Measurements from ENCODE around the gene SEL1L3.

The SEL1L3 gene

GRCh38 chr4:25810461-25811373, 52.1 kb downstream of the SEL1L3 start:
- no peak for DNase-seq (ENCODE audit: low read depth)
- H3K4me3 ChIP-seq (ENCODE audit: control insufficient read depth, low read depth, low read length) = no peak overlapping the region
- TF ChIP-seq, protein P1, sequence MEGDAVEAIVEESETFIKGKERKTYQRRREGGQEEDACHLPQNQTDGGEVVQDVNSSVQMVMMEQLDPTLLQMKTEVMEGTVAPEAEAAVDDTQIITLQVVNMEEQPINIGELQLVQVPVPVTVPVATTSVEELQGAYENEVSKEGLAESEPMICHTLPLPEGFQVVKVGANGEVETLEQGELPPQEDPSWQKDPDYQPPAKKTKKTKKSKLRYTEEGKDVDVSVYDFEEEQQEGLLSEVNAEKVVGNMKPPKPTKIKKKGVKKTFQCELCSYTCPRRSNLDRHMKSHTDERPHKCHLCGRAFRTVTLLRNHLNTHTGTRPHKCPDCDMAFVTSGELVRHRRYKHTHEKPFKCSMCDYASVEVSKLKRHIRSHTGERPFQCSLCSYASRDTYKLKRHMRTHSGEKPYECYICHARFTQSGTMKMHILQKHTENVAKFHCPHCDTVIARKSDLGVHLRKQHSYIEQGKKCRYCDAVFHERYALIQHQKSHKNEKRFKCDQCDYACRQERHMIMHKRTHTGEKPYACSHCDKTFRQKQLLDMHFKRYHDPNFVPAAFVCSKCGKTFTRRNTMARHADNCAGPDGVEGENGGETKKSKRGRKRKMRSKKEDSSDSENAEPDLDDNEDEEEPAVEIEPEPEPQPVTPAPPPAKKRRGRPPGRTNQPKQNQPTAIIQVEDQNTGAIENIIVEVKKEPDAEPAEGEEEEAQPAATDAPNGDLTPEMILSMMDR (IDR thresholded peaks at IDR 0.05; ENCODE audit: control insufficient read depth, insufficient read depth, low read depth, low read length, missing control alignments) = no peak

- no peak overlapping the region for H3K4me3 ChIP-seq (ENCODE audit: control insufficient read depth, low read depth, low read length)
- no peak for DNase-seq (ENCODE audit: low read depth)
- TF ChIP-seq, protein P1 (IDR thresholded peaks at IDR 0.05; ENCODE audit: control insufficient read depth, insufficient read depth, low read depth, low read length, missing control alignments) = no peak
Measured at GRCh38 chr4:25809996-25810395, 52.8 kb downstream of the SEL1L3 start.

DNA sequence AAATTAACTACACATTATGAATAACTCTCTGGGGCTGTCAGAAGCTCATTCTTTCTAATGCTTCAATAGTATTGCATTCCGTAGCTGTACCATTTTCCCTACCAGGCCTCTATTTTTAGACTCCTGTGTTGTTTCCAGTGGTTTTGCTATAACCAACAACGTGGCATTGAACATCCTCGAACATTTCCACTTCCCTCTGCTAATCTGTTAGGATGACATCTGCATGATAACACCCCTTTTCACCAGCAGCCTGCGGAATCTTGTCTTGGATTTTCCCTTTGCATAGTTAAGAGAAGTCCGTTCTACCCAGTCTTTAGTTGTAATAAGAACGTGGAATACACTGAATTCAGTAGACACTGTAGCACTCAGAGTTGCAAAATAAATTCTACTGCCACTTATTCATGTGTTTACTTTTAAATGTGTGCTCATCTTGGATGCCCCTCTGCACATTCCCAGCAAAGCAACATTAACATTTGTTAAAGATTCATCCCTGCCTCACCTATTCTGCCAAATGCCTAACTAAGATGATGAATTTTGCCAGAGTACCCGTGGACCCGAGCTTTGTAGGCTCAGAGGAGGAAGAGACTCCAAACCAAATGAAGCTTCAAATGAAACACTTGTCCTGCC, 55.6 kb downstream of the SEL1L3 start:
- no peak overlapping the region for H3K4me3 ChIP-seq (ENCODE audit: control insufficient read depth, low read depth, low read length)
- DNase-seq (ENCODE audit: low read depth) = no peak
- TF ChIP-seq, protein P1 (IDR thresholded peaks at IDR 0.05; ENCODE audit: control insufficient read depth, insufficient read depth, low read depth, low read length, missing control alignments) = no peak

GRCh38 chr4:25805255-25805860, 57.4 kb downstream of the SEL1L3 start:
- TF ChIP-seq, protein P1 (IDR thresholded peaks at IDR 0.05; ENCODE audit: control insufficient read depth, insufficient read depth, low read depth, low read length, missing control alignments) = no peak
- no peak overlapping the region for H3K4me3 ChIP-seq (ENCODE audit: control insufficient read depth, low read depth, low read length)
- DNase-seq (ENCODE audit: low read depth) = no peak

DNA sequence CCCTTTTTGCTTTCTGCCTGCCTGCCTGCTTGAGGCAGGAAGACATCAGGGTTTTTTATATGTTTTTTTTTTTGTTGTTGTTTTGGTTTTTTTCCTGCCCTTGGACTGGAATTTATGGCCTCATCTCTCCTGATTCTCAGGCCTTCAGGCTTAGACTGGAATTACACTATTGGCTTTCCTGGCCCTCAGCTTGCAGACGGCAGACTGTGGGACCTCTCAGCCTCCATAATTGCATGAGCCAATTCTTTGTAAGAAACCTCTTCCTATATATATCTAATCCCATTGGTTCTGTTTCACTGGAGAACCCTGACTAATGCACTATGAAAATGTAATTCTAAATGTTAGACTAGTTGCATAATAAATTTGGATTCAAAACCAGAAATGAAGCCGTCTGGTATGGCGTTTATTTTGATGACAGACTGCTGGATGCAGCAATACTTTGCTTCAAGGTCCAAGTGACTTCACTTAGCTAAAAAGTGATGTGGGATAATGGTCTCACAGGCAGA, 59.0 kb downstream of the SEL1L3 start:
- TF ChIP-seq, protein P1 (IDR thresholded peaks at IDR 0.05; ENCODE audit: control insufficient read depth, insufficient read depth, low read depth, low read length, missing control alignments) = no peak
- H3K4me3 ChIP-seq (ENCODE audit: control insufficient read depth, low read depth, low read length) = no peak overlapping the region
- DNase-seq (ENCODE audit: low read depth) = no peak

DNA sequence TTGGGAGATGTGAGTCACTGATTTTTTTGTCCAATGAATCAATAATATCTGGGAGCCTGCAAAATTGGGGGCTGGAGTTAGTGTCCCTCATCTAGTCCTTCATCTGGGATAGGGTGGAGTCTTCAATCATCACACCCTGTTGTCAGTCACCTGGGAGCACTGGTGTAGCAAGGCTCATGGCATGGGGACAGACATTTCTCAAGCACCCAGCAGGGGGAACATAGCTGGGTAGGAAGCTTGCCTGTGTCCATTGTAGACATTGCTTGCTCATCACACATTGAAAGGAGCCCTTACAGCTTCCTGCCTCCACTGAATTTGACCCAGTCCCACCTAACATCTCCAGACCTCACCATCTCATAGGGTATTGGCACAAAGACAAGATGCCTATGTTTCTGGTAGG, 61.2 kb downstream of the SEL1L3 start:
- no peak for DNase-seq (ENCODE audit: low read depth)
- TF ChIP-seq, protein P1 (IDR thresholded peaks at IDR 0.05; ENCODE audit: control insufficient read depth, insufficient read depth, low read depth, low read length, missing control alignments) = no peak
- no peak overlapping the region for H3K4me3 ChIP-seq (ENCODE audit: control insufficient read depth, low read depth, low read length)
